ENCODE results near the gene GPR146.
"Not testable (repeated sequence)": the region's sequence is repeated elsewhere in the genome, so short reads cannot be mapped to it uniquely, and the experiment has no call there.

Gene GPR146

GRCh38 chr7:1044189-1045068 lies at the start of gene GPR146:
TSS of gene GPR146 (plus strand) at chr7:1044546. CDS start at chr7:1057516, 12,970 bp downstream.
- DNase-seq (ENCODE audit: low spot score) = peak; percentile 91

- no peak for DNase-seq (ENCODE audit: low spot score)
Observed at GRCh38 chr7:994592-995308, 49.6 kb upstream of the GPR146 start.

GRCh38 chr7:995571-995970 lies 48.8 kb upstream of the GPR146 start:
- DNase-seq (ENCODE audit: low spot score) = no peak

GRCh38 chr7:996079-996872 lies 48.1 kb upstream of the GPR146 start:
- no peak for DNase-seq (ENCODE audit: low spot score)

- DNase-seq (ENCODE audit: low spot score) = no peak
Observed at GRCh38 chr7:997404-998395, 46.6 kb upstream of the GPR146 start.

- DNase-seq (ENCODE audit: low spot score) = no peak
Observed at GRCh38 chr7:999149-999879, 45.0 kb upstream of the GPR146 start.

- no peak for DNase-seq (ENCODE audit: low spot score)
Observed at GRCh38 chr7:999941-1000935, 44.1 kb upstream of the GPR146 start.

- not testable (repeated sequence) for DNase-seq (ENCODE audit: low spot score)
Observed at GRCh38 chr7:1001069-1001770, 43.1 kb upstream of the GPR146 start.

GRCh38 chr7:1002026-1002425 lies 42.3 kb upstream of the GPR146 start:
- not testable (repeated sequence) for DNase-seq (ENCODE audit: low spot score)

GRCh38 chr7:1002445-1002844 lies 41.9 kb upstream of the GPR146 start:
- DNase-seq (ENCODE audit: low spot score) = not testable (repeated sequence)

- no peak for DNase-seq (ENCODE audit: low spot score)
Observed at GRCh38 chr7:1004018-1004852, 40.1 kb upstream of the GPR146 start.

GRCh38 chr7:1005303-1005702 lies 39.0 kb upstream of the GPR146 start:
- DNase-seq (ENCODE audit: low spot score) = no peak

GRCh38 chr7:1007901-1008300 lies 36.4 kb upstream of the GPR146 start:
- DNase-seq (ENCODE audit: low spot score) = no peak

GRCh38 chr7:1008733-1009363 lies 35.5 kb upstream of the GPR146 start:
- no peak for DNase-seq (ENCODE audit: low spot score)

- DNase-seq (ENCODE audit: low spot score) = no peak
Observed at GRCh38 chr7:1009747-1010146, 34.6 kb upstream of the GPR146 start.

GRCh38 chr7:1010226-1010625 lies 34.1 kb upstream of the GPR146 start:
- DNase-seq (ENCODE audit: low spot score) = no peak
